Epidermal melanocyte (primary cell): ENCODE data around the gene NARS2.

Experiments used
- DNase-seq: peaks from one replicate; pipeline ENCODE4 v3.0.0; 2011; ENCODE audit warnings: low spot score; ENCODE audit not compliant: insufficient read length

Gene NARS2

GRCh38 chr11:78444726-78445125, 129.9 kb downstream of the NARS2 start:
- no peak for DNase-seq

GRCh38 chr11:78441956-78442355, 132.7 kb downstream of the NARS2 start:
- DNase-seq: no peak

- no peak for DNase-seq
Observed at GRCh38 chr11:78438298-78438975, 136.2 kb downstream of the NARS2 start.

- DNase-seq: no peak
Observed at GRCh38 chr11:78432956-78433355, 141.7 kb downstream of the NARS2 start.

GRCh38 chr11:78432058-78432515, 142.6 kb downstream of the NARS2 start:
- DNase-seq: no peak

- DNase-seq: no peak
Observed at GRCh38 chr11:78429660-78430059, 145.0 kb downstream of the NARS2 start.

- DNase-seq: no peak
Observed at GRCh38 chr11:78429209-78429608, 145.5 kb downstream of the NARS2 start.

GRCh38 chr11:78428773-78429172, 145.9 kb downstream of the NARS2 start:
- DNase-seq: no peak

GRCh38 chr11:78428266-78428636, 146.4 kb downstream of the NARS2 start:
- DNase-seq: no peak

GRCh38 chr11:78427615-78428265, 146.9 kb downstream of the NARS2 start:
- DNase-seq: no peak

- DNase-seq: no peak
Observed at GRCh38 chr11:78426845-78427244, 147.8 kb downstream of the NARS2 start.

- DNase-seq: no peak
Observed at GRCh38 chr11:78425399-78426070, 149.1 kb downstream of the NARS2 start.

GRCh38 chr11:78424334-78425270, 150.1 kb downstream of the NARS2 start:
- no peak for DNase-seq

GRCh38 chr11:78423241-78423640, 151.4 kb downstream of the NARS2 start:
- DNase-seq: no peak

GRCh38 chr11:78420796-78421209, 153.9 kb downstream of the NARS2 start:
- no peak for DNase-seq

- peak; percentile 36 for DNase-seq
Observed at GRCh38 chr11:78420255-78420764, 154.4 kb downstream of the NARS2 start.

GRCh38 chr11:78419327-78419726, 155.3 kb downstream of the NARS2 start:
- DNase-seq: no peak

GRCh38 chr11:78418584-78419211, 156.0 kb downstream of the NARS2 start:
- DNase-seq: no peak

GRCh38 chr11:78417888-78418583, 156.6 kb downstream of the NARS2 start:
- DNase-seq: peak; percentile 27
